ENCODE data around the gene MPZL3.

Gene MPZL3

DNA sequence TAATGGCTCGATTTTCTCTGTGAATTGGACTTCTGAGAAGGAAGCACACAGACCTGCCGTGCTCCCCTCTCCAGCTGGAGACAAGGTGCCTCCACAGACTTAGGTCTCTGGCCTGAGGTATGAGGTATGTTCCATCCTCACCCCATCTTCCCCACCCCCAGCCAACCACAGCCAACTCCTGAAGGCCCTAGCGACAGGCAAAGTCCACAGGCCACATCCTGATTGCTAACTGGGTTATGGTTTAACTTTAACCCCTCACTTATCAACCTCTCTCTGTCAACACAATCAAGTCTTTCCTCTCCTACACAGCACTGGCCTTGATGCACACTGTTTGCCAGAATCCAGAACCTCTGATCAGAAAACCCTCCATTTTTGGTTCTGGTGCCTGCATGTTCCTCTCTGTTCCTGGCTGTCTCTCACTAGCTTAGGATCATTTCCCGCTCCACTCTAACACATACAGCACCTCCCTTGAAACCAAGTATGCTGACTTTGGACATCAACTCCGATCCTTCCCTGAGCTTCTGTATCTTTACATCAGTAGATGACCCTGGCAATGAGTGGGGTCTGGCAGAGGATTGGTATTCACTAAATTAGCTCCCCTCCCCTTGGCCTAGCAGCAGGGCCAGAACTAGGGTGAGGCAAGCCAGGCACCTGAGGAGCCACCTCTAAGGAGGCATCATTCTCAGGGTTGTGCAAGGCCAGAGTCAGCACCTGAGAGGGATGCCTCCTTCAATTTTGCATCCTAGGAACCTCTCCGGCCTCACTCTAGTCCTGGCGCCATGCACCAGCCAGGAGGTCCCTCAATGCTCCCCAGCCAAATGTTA is 49.4 kb downstream of the MPZL3 start:
- no peak overlapping the region for H3K4me3 ChIP-seq (ENCODE audit: low read depth, low read length)
- no peak for DNase-seq (ENCODE audit: low read depth, low spot score)
- no peak for TF ChIP-seq CTCF (IDR thresholded peaks at IDR 0.05; ENCODE audit: insufficient read depth, low read length, missing control alignments)
- CTCF ChIA-PET, result interaction anchor here (0.7 to 1.2 kb wide), 3 partner anchors 9 to 150 kb away, joined by 3 read pairs; no protein-coding TSS in a partner anchor
- POLR2A ChIA-PET, result no interaction called here

GRCh38 chr11:118201966-118202365 is 50.2 kb downstream of the MPZL3 start:
- no peak overlapping the region for H3K4me3 ChIP-seq (ENCODE audit: low read depth, low read length)
- no peak for DNase-seq (ENCODE audit: low read depth, low spot score)
- CTCF ChIA-PET, result interaction anchor here (0.7 to 1.2 kb wide), 3 partner anchors 10 to 151 kb away, joined by 3 read pairs; no protein-coding TSS in a partner anchor
- POLR2A ChIA-PET, result no interaction called here
- no peak for TF ChIP-seq CTCF (IDR thresholded peaks at IDR 0.05; ENCODE audit: insufficient read depth, low read length, missing control alignments)

- DNase-seq (ENCODE audit: low read depth, low spot score), result no peak
- CTCF ChIA-PET, result interaction anchor here (3.8 kb wide), 1 partner anchor 150 kb away, joined by 94 read pairs; no protein-coding TSS in a partner anchor
- POLR2A ChIA-PET, result no interaction called here
- no peak for TF ChIP-seq CTCF (IDR thresholded peaks at IDR 0.05; ENCODE audit: insufficient read depth, low read length, missing control alignments)
- no peak overlapping the region for H3K4me3 ChIP-seq (ENCODE audit: low read depth, low read length)
These were observed 51.1 kb downstream of the MPZL3 start for GRCh38 chr11:118200901-118201680.

DNA sequence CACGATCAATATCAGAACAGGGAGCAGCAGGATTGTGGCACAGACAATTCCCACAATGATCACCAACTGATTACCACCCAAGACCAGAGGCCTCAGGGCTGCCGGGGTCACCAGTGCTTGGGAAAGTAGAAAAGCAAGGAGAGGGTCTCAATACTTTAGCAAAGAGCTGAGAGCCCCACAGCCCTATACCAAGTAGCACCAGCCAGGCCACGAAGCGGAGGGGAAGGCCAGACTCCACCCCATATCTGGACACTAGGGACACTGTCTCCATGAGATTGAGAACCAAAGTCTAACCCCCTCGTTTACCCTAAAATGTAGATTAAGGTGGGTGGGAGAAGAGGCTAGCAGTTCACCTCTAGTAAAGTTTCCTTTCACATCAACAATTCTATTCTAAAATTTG is 51.7 kb downstream of the MPZL3 start:
- no peak overlapping the region for H3K4me3 ChIP-seq (ENCODE audit: low read depth, low read length)
- no peak for DNase-seq (ENCODE audit: low read depth, low spot score)
- CTCF ChIA-PET, result interaction anchor here (3.8 kb wide), 1 partner anchor 151 kb away, joined by 94 read pairs; no protein-coding TSS in a partner anchor
- TF ChIP-seq CTCF (IDR thresholded peaks at IDR 0.05; ENCODE audit: insufficient read depth, low read length, missing control alignments), result no peak
- POLR2A ChIA-PET, result no interaction called here

- no peak overlapping the region for H3K4me3 ChIP-seq (ENCODE audit: low read depth, low read length)
- ChIA-PET CTCF (interaction anchor here (0.7 to 3.8 kb wide), 28 partner anchors 9 to 570 kb away, joined by 3 to 94 read pairs (median 6); partner anchors contain the start of genes CD3E and MPZL3), POLR2A (no interaction called here)
- no peak for DNase-seq (ENCODE audit: low read depth, low spot score)
- TF ChIP-seq CTCF (IDR thresholded peaks at IDR 0.05; ENCODE audit: insufficient read depth, low read length, missing control alignments), result no peak
These were observed 53.0 kb downstream of the MPZL3 start for GRCh38 chr11:118199135-118199534.

- ChIA-PET POLR2A (no interaction called here), CTCF (interaction anchor here (0.6 to 3.8 kb wide), 43 partner anchors 10 to 570 kb away, joined by 3 to 94 read pairs (median 4); partner anchors contain the start of genes CD3E, JAML, MPZL3 and UBE4A)
- no peak for DNase-seq (ENCODE audit: low read depth, low spot score)
- H3K4me3 ChIP-seq (ENCODE audit: low read depth, low read length), result no peak overlapping the region; the same call in 1 of the 2 replicates
- TF ChIP-seq CTCF (IDR thresholded peaks at IDR 0.05; ENCODE audit: insufficient read depth, low read length, missing control alignments), result peak; percentile 90
These were observed 53.8 kb downstream of the MPZL3 start for GRCh38 chr11:118198370-118198769.

All from AG04449 (cell line).